IPS DF 6.9 (cell line): Measurements from ENCODE around the gene TLR9.
A peak's percentile ranks its signal among the peaks of the same experiment; 100 is the strongest.

Experiments
- DNase-seq: peaks from one replicate; pipeline ENCODE4 v3.0.0-alpha.2; 2013; ENCODE audit warnings: low read depth, low spot score
- H3K27ac ChIP-seq: one replicate; pipeline ENCODE4 v1.5.1; 2013; ENCODE audit warnings: low read length, control low read depth
- H3K27me3 ChIP-seq: 2 replicates; pipeline ENCODE4 v1.6.1; 2013; ENCODE audit warnings: mild to moderate bottlenecking, low read length; ENCODE audit not compliant: control insufficient read depth, insufficient read depth
- H3K36me3 ChIP-seq: 2 replicates; pipeline ENCODE4 v1.6.1; 2013; ENCODE audit warnings: low read length; ENCODE audit not compliant: control insufficient read depth, insufficient read depth
- H3K4me1 ChIP-seq: 2 replicates; pipeline ENCODE4 v1.6.1; 2013; ENCODE audit warnings: low read length; ENCODE audit not compliant: control insufficient read depth, insufficient read depth
- H3K4me3 ChIP-seq: 2 replicates; pipeline ENCODE4 v1.5.1; 2013; ENCODE audit warnings: mild to moderate bottlenecking, low read length
- H3K9me3 ChIP-seq: 2 replicates; pipeline ENCODE4 v1.6.1; 2013; ENCODE audit warnings: low read length, inconsistent platforms; ENCODE audit not compliant: control insufficient read depth, insufficient read depth
- WGBS: extraction: QIAGEN DNeasy Blood & Tissue Kit; methylation state at CpG from one replicate; pipeline ENCODE4 v1.1.7; 2013; ENCODE audit warnings: mixed read lengths, missing lambda C conversion rate; ENCODE audit not compliant: insufficient read length, insufficient coverage; 5-methylcytosine and 5-hydroxymethylcytosine counted together

TLR9 gene

DNA sequence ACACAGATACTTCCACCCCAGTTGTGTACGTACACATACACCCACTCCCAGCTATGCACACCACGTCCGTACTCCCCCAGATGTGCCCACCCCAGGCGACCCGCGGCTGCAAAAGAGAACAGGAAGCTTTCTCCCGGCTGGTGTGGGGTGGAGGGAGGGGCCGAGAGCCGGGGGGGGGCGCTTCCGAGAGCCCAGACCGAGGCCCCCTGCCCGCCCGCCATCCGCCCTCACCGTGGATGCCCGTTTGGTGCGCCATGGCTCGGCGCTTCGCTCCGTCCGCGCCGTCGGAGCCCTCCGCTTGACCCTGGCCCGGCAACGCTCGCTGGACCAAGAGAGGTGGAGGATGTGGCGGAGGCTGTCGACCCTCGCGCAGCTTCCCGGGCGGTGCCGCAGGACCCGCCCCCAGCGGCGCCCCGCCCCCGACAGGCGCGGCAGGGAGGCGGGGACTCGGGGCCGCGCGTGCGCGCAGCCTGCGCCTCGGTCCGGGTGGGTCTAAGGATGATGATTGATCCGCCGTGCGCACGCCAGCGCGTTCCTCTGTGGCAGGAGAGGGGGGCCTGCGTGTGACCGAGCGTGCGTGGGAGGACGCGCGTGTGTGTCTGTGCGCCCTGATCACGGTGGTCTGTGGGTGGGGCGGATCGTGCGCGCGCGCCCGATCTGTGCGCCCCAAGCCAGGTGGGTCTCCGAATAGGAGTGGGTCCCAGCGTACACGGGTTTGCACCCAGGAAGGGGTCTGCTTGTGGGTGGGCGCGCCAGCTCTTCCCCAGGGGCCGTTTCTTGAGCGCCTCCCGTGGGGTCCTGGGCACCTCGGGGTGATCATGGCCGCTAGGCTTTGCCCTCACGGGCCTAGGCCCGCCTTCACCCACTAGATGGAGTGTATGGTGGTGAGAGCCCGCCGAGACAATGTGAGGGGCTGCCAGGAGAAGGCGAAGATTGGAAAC is 13.6 kb upstream of the TLR9 start, which contains the start of gene TWF2:
TWF2 (minus strand) TSS at position 398 of the 941 bp plus-strand sequence; CDS start at position 256, 142 bp downstream.
- no peaks in the 10 kb centered on the region for H3K9me3 ChIP-seq
- no CpG with 5 or more reads among the region's 92 CpGs for WGBS
- peaks cover 18% of the 10 kb centered on the region for H3K4me1 ChIP-seq
- no peak within 1 kb of the TSS for H3K27ac ChIP-seq
- no peaks in the 10 kb centered on the region for H3K36me3 ChIP-seq
- no peak for DNase-seq
- H3K4me3 ChIP-seq, result peak within 1 kb of the TSS; percentile 98
- H3K27me3 ChIP-seq, result no peaks in the 10 kb centered on the region

DNA sequence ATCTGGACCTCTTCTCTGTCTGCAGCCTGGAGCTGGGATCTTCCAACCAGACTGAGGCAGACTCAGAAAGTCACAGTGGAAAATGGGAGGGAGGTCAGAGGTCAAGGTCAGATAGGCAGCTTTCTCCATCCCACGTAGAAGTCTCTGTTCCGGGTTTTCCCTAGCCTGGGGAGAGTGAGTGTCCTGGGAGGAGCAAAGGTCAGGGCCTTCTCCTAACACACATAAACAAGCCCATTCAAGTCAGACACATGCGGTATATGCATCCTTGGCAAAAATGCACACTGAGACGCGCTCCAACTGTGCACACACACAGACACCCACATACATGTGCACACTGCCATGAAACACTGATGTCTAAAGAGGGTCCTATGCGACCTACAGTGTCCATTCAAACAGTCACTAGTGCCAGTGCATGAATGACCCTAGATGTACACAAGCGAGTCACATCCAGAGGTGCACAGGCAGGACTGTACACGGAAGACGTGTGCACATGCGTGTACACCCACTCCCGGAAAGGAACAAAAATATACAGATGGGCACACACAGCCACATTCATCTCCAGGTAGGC is 12.8 kb upstream of the TLR9 start:
- WGBS, result no CpG with 5 or more reads among the region's 11 CpGs
- no peak for DNase-seq
- H3K27me3 ChIP-seq, result no peaks in the 10 kb centered on the region
- peak overlapping the region; percentile 98; the same call in 1 of the 2 replicates for H3K4me3 ChIP-seq
- H3K4me1 ChIP-seq, result peaks cover 18% of the 10 kb centered on the region
- H3K27ac ChIP-seq, result no peak overlapping the region
- no peaks in the 10 kb centered on the region for H3K9me3 ChIP-seq
- H3K36me3 ChIP-seq, result no peaks in the 10 kb centered on the region

DNA sequence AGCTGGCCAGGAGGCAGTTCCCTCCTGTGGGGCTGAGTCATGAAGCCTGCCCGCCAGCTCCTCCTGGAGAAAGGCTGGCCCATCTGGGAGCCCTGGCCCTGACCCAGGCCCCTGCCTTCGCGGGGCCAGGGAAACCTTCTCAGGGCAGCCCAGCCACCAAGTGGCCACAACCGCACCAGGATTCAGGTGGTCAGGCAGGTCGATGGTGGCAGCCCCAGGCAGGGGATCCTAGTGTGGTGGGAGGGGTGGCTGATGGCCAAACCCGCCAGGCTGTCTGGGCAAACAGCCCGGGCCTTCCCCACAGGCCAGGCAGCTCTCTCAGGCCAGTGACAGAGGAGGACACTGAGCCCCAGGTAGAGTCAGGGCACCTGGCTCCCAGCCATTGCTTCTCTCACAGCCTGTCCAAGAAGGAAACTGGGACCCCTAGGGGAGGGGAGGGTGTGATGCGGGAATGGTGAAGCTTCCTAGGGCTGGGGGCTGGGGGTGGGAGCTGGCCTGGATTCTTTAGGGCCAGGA is 12.3 kb upstream of the TLR9 start:
- DNase-seq, result no peak
- no peaks in the 10 kb centered on the region for H3K27me3 ChIP-seq
- peaks cover 18% of the 10 kb centered on the region for H3K4me1 ChIP-seq
- H3K4me3 ChIP-seq, result no peak overlapping the region
- no CpG with 5 or more reads among the region's 8 CpGs for WGBS
- no peaks in the 10 kb centered on the region for H3K9me3 ChIP-seq
- no peaks in the 10 kb centered on the region for H3K36me3 ChIP-seq
- H3K27ac ChIP-seq, result no peak overlapping the region

DNA sequence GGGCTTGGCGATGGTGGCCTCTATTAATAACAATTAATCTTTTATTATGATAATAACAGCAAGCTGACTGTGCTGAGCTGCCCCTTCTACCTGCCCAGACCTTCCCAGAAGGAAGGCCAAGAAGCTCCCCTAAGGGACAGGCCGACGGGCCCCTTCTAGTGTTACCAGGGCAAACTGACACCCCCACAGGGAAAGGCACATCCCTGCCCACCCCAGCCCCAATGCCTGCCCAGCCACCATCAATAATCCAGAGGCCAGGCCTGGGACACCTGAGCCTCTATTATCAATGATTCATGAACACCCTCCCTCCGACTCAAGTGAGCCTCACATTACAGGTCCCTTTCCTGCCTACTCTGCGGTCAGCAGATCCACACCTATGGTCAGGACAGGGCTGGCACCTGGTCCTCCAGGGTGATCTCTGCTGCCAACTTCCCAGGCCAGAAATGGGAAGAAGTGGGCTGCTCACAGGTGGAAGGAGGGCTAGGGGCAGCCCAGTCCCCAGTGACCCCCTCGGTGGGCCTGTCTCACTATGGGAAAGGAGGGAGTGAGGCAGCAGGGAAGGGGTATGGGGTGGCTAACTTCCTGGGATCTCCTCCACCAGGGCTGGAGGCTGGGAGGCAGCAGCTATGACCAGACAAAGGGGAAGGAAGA is 11.7 kb upstream of the TLR9 start:
- DNase-seq, result no peak
- Histone ChIP-seq H3K4me3 (no peak overlapping the region), H3K9me3 (no peaks in the 10 kb centered on the region), H3K27ac (no peak overlapping the region), H3K27me3 (no peaks in the 10 kb centered on the region), H3K36me3 (no peaks in the 10 kb centered on the region; the same call in 1 of the 2 replicates), H3K4me1 (peaks cover 18% of the 10 kb centered on the region)
- no CpG with 5 or more reads among the region's 6 CpGs for WGBS

DNA sequence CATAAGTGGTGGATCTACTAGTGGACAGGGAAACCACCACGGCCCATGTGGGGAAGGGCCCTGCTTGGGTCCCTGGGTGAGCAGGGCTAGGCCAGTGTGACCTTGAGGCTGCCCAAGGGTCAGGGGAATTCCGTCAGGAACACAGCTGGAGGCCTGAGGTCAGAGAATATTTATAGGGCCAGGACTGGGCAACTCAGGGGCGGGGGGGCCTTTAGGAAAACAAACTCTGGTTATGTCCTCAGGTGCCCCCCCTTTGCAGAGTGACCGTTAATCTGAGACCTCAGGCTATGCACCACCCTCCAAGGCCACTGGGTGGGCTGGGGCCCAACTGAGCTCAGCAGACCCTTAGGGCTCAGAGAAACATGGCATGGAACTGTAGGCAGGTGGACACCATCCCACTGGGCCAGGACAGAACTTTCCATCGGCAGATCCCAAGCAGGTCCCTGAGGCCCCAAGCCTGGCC is 11.0 kb upstream of the TLR9 start:
- no peak overlapping the region for H3K4me3 ChIP-seq
- H3K4me1 ChIP-seq, result peaks cover 18% of the 10 kb centered on the region
- H3K36me3 ChIP-seq, result no peaks in the 10 kb centered on the region; the same call in 1 of the 2 replicates
- no peak for DNase-seq
- H3K9me3 ChIP-seq, result no peaks in the 10 kb centered on the region
- H3K27me3 ChIP-seq, result no peaks in the 10 kb centered on the region
- WGBS, result no CpG with 5 or more reads among the region's 5 CpGs
- H3K27ac ChIP-seq, result no peak overlapping the region

DNA sequence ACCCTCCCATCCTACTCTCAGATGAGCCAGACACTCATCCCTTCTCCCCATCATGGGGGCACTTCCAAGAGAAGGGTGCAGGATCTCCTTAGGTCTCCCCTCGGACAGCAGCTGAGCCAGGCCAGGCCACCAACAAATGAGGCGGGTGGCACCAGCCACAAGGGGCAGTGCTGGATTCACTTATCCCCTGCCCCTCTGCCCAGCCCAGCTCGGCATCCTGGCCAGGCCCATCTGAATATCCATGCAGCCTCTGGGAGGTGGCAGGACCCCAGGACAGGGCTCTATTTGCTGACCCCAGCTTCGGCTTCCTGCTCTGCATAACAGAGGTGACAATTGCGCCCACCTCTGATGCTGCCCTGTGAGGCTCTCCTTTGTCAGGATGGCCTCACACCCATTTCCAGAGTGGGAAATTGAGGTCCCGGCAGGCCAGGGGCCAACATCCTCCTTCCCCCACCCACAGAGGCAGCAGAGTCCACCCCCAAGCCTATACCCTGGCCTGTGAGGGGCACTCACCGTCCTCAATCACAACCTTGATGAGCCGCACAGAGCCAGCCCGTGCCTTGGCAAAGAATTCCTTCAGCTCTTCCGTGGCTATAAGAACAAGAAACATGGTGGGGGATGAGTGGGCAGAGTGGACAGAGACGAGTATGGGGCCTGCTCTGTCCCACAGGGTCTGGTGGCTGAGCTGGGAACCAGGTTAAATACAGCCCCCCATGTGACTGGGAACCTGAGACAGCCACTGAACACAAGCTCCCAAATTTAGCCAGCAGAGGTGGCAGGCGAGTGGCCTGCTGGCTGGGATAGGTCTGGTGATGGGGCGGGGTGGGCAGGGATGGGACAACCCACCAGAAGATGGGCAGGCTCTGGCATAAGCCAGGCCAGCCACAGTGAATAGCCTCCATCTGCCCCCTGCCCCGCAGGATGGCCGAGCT is 9.3 kb upstream of the TLR9 start:
- Histone ChIP-seq H3K4me3 (no peak overlapping the region), H3K27ac (no peak overlapping the region), H3K36me3 (peaks cover 15% of the 10 kb centered on the region), H3K9me3 (no peaks in the 10 kb centered on the region), H3K4me1 (peaks cover 13% of the 10 kb centered on the region; the same call in 1 of the 2 replicates), H3K27me3 (no peaks in the 10 kb centered on the region)
- DNase-seq, result no peak
- no CpG with 5 or more reads among the region's 15 CpGs for WGBS

DNA sequence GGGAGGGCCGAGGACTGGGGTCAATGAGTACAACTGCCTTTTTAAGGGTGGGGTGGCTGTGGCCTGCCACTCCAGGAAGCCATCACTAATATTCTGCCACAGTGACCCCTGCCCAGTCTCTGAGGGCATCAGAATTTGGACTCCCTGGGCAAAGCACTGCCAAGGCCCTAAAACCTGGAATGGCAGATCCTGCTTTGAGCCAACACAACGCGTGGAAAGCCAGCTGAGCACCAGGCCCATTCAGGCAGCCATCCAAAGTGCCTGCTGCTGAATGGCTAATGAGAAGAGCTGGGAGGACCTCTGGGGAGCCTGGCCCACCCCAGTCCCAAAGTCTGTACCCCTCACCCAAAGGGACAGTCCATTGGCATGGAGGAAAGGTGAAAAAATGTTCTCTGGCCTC is 8.5 kb upstream of the TLR9 start:
- H3K4me1 ChIP-seq, result peaks cover 13% of the 10 kb centered on the region; the same call in 1 of the 2 replicates
- no peak overlapping the region for H3K27ac ChIP-seq
- no peak for DNase-seq
- no peak overlapping the region for H3K4me3 ChIP-seq
- no peaks in the 10 kb centered on the region for H3K27me3 ChIP-seq
- H3K9me3 ChIP-seq, result no peaks in the 10 kb centered on the region
- WGBS, result no CpG with 5 or more reads among the region's 3 CpGs
- peaks cover 23% of the 10 kb centered on the region for H3K36me3 ChIP-seq

DNA sequence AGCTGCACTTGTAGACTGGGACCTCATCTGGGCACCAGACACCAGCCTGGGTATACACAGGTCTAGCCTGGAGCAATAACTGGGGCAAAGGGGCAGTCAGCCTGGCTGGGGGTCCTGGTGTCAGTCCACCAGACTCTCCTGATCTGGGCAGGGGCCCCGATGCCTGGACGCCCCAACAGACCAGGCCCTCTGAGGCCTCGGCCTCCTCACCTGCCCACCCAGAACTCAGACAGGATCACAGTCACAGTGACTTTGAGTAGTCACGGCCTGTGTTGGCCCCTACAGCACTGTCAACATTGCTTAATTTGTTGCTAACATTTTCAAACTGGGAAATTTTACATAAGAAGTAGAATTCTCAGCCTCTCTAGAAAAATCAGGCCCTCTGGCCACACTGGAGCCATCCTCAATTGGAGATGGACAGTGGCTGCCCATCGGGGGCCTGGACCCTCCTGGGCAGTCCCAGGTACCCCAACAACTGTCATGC is 7.7 kb upstream of the TLR9 start:
- H3K27ac ChIP-seq, result no peak overlapping the region
- peaks cover 25% of the 10 kb centered on the region for H3K36me3 ChIP-seq
- no peaks in the 10 kb centered on the region for H3K27me3 ChIP-seq
- H3K9me3 ChIP-seq, result no peaks in the 10 kb centered on the region
- H3K4me3 ChIP-seq, result no peak overlapping the region
- no CpG with 5 or more reads among the region's 5 CpGs for WGBS
- no peak for DNase-seq
- peaks cover 10% of the 10 kb centered on the region; the same call in 1 of the 2 replicates for H3K4me1 ChIP-seq

DNA sequence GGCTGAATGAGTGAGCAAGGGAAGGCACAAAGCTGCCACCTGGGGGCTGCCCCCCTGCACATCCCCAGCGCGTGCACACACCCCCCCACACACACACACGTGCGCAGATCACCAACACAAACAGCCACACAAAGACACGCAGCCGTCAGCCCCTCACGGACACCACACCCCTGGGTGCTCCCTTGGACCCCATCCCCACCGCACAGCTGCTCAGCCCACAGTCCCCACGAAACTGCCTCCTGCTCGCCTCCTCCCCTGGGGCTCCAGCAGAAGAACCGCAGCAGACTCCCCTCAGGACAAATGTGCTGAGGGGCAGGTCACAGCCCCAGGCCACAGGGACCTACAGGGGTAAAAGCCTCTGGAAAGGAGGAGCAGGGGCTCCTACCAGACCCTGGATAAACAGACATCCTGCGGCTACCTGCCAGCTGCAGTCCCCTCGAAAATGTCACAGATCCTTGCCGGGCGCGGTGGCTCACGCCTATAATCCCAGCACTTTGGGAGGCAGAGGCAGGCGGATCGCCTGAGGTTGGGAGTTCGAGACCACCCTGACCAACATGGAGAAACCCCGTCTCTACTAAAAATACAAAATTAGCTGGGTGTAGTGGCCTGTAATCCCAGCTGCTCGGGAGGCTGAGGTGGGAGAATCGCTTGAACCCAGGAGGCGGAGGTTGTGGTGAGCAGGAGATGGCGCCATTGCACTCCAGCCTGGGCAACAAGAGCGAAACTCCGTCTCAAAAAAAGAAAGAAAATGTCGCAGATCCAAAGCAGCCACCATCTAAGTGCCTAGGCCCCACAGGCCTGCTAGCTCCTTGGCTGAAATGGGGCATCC is 7.0 kb upstream of the TLR9 start:
- no CpG with 5 or more reads among the region's 28 CpGs for WGBS
- DNase-seq, result no peak
- no peaks in the 10 kb centered on the region for H3K27me3 ChIP-seq
- H3K27ac ChIP-seq, result no peak overlapping the region
- H3K36me3 ChIP-seq, result peaks cover 25% of the 10 kb centered on the region
- no peaks in the 10 kb centered on the region for H3K9me3 ChIP-seq
- peaks cover 7% of the 10 kb centered on the region; the same call in 1 of the 2 replicates for H3K4me1 ChIP-seq
- no peak overlapping the region for H3K4me3 ChIP-seq
